A673 (cell line): ENCODE results near the gene TTLL11.

Source experiments
- CTCF ChIP-seq: fragments of 300-800, 200-600 bp; sonication (generic); conservative IDR thresholded peaks from 2 replicates; pipeline ENCODE4 v1.5.1; 2017; ENCODE audit warnings: low read depth, mild to moderate bottlenecking, antibody characterized with exemption, low read length, moderate library complexity, mixed read lengths
- EZH2 ChIP-seq: fragments of 200-600 bp; sonication (generic); IDR thresholded peaks from 2 replicates; pipeline ENCODE4 v1.6.1; 2017; ENCODE audit warnings: borderline replicate concordance, low read depth, mild to moderate bottlenecking, mixed read lengths, antibody characterized with exemption, low read length; ENCODE audit not compliant: poor library complexity, severe bottlenecking

GRCh38 chr9:122107291-122107805 lies 14.2 kb upstream of the TTLL11 start:
- TF ChIP-seq EZH2: no peak
- no peak for TF ChIP-seq CTCF
